HG02943 (cell line): Measurements from ENCODE around the gene BNC2.
"Not testable (repeated sequence)": the region's sequence is repeated elsewhere in the genome, so short reads cannot be mapped to it uniquely, and the experiment has no call there.

ENCODE experiments used
- ATAC-seq: cut with Tn5 transposase; IDR thresholded peaks from one replicate; pipeline ENCODE4 v1.9.1; 2021; ENCODE audit warnings: mild to moderate bottlenecking, low read depth, moderate library complexity; ENCODE audit not compliant: unreplicated experiment

The BNC2 gene

DNA sequence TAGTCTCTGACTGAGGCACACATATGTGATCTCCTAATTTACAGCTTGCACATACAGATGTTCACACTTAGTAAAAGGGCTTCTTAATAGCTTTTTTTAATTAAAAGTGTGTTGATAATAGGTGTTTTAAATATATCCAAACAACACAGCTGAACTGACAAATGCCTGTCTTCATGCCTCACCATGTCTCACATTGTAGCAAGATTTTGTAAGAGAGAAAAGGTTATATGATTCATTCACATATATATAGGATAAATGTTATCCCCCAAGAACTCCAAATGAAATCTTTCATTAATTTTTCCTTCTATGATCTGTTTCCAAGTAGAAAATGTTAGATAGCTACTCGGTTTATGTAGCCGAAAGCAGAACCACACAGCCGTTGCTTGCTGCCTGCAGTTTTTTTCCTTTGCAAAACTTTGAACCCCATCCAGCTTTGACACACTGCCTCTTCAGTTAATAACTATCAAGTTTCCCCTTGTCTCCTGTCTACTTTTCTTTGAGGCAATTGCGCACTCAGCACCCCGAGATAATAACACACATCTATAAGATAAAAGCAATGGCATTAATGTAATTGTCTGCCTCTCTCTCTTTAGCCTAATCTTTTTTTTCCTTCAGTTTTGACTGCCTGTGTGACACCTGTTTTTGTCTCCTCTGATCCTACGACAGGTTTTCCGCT is 299.2 kb downstream of the BNC2 start:
- no peak for ATAC-seq

GRCh38 chr9:16563446-16563845 is 307.0 kb downstream of the BNC2 start:
- ATAC-seq, result no peak

DNA sequence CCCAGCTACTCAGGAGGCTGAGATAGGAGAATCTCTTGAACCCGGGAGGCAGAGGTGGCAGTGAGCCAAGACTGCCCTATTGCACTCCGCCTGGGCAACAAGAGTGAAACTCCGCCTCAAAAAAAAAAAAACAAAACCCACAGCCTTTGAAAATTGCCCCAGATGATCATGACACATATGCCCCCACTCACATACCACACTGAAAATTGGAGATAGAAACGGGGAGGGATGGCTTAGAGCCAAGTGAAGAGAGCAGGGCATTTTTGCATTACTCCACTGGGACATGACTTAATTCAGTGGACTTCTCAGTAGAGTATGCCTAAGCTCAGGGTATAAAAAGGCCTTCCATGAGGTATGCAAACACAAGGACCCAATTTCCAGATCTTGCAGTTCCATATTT is 309.3 kb downstream of the BNC2 start:
- no peak for ATAC-seq

GRCh38 chr9:16559418-16560188 is 310.9 kb downstream of the BNC2 start:
- ATAC-seq, result no peak

GRCh38 chr9:16555802-16556201 is 314.7 kb downstream of the BNC2 start:
- no peak for ATAC-seq

GRCh38 chr9:16553869-16554540 is 316.5 kb downstream of the BNC2 start:
- no peak for ATAC-seq

- no peak for ATAC-seq
Measured at GRCh38 chr9:16552252-16552651, 318.2 kb downstream of the BNC2 start.

DNA sequence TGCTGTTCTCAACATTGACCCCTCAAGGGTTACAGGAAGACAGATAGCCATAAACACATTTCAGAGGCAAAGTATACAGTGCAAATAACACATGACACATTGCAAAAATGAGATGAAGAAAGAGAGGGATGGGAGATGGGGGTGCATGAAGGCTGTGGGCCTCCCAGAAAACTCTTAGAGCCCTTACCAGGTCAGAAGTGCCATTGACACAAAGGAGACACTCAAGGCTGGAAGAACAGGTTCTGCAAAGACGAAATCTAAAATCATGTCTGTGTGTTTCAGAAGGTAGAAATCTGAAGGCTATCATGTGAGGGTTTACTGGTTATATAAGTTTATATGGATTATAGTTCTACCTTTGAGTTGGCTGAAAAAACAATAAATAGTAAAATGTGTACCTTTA is 318.8 kb downstream of the BNC2 start:
- no peak for ATAC-seq

DNA sequence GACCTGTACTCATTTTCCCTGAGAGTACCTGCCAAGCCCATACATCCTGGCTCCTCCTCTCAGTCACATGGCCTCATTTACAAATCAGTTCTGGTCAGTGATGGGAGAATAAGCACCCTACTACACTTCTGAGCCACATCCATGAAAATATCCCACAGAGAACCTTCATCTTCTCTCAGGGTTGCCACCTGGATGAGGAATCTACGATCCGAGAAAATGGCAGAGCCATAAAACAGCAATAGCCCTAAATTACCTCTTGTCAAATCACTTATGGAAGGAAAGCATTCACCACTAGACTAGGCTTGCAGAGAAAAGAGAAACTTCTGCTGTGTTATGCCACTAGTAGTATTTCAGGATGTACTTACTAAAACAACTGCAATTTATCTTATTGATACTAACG is 324.8 kb downstream of the BNC2 start:
- no peak for ATAC-seq

GRCh38 chr9:16544842-16545241 is 325.6 kb downstream of the BNC2 start:
- no peak for ATAC-seq

GRCh38 chr9:16543686-16544085 is 326.8 kb downstream of the BNC2 start:
- ATAC-seq, result no peak

GRCh38 chr9:16543225-16543624 is 327.2 kb downstream of the BNC2 start:
- no peak for ATAC-seq

DNA sequence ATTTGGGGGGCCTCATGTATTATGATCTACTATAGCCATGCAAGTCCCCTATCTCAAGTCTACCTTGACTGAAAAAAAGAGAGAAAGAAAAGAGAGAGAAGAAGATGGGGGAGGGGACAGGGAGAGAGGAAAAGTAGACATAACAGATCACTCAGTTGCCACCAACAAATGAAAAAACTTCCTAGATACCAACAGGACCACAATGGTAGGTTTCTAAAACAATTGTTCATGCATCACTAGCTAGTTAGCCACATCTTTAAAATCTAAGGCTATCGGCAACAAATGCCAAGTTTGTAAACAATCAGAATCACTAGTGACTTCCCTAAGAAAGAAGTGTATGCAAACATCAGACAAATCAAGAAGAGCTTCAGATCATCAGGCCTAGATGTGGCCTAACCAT is 328.2 kb downstream of the BNC2 start:
- no peak for ATAC-seq

GRCh38 chr9:16540743-16541613 is 329.5 kb downstream of the BNC2 start:
- no peak for ATAC-seq

DNA sequence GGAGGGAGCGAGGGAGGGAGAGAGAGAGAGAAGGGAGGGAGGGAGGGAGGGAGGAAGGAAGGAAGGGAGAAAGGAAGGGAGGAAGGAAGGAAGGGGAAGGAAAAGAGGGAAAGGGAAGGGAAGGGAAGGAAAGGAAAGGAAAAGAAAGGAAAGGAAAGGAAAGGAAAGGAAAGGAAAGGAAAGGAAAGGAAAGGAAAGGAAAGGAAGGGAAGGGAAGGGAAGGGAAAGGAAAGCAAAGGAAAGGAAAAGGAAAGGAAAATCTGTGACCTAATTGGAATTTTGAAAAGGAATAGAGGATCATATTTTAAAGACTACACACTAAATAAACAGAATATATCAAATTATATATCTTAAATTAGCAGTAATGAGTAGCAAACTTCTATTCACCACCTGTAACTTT is 330.8 kb downstream of the BNC2 start:
- ATAC-seq, result not testable (repeated sequence)

DNA sequence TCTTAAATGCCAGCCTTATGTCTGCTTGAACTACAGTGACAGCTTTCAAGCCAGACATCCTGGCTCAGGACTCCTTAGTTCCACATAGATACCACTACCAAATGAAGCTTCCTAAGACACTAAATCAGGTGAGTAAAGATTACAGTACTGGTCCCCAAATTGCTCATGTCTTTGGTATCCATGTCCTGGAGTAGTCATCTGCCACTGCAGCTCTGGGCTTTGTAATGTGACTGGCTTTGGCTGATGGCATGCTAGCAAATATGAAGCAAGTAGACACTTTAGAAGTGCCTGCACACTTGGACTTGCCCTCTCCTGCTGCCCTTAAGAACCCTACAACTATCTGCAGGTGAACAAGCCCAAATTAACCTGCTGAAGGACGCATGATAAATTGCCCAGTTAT is 334.9 kb downstream of the BNC2 start:
- ATAC-seq, result no peak

- no peak for ATAC-seq
Measured at GRCh38 chr9:16532681-16533450, 337.6 kb downstream of the BNC2 start.

DNA sequence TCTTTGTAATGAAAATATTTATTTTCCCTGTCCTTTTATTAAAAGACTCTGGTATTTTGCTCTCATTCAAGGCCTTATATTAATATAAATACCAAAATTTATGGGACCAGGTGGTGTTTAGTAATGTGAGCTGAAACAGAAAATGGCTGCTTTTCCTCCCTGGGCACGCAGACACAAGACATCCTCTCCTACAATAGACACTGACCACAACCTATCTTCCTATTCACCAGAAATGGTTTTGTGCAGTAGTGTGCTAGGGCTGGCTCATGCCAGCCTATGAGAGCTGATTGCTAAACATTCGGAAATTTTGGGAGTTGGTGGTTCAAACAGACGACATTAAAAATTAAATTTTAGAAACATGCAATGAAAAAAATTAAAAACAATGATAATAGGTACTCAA is 338.2 kb downstream of the BNC2 start:
- ATAC-seq, result no peak

DNA sequence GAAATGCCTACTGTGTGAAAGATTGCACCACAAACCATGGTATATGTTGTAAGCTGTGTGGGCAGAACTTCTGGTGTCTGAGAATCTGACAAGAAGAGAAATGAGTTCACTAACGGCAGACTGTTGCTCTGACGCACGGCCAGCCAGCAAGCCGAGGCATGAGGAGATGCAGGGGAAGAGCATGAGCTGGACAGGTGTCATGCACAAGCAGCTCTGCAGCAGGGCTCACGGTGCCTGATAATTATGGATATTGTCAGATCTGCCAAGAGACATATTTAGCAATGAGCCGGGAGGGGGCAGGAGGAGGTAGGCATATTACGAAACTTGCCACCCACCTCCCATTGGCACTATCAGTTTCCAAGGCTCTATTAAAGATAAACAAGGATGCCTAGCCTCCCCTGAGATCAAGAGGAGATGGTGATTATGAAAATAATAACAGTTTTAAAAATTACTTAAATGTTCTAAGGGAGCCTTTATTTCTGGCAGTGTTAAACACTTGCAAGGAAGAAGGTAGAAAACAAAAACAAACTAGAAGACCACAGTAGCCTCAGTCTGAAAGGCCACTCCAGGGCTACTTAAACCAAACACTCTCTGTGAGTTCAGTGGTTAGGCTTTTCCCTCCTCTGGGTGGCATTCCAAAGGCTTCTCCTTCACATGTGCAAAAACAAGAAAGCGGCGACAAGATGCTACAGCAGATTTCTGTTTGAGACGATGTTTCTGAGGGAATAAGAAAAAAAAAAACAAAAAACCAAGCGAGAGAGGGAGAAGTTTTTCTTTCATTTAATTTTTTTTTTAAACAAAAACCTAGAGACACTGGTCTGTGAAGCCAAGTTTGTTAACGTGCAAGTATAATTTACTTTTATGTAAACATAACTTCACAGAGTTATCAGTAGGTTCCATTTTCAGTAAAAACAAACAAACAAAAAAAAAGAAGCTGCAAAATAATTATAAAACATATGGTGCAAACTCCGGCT is 339.5 kb downstream of the BNC2 start:
- no peak for ATAC-seq
